ENCODE measurements around the gene EML1.

The EML1 gene

GRCh38 chr14:99805757-99806439 lies 12.7 kb downstream of the EML1 start:
- TF ChIP-seq CTCF (IDR thresholded peaks at IDR 0.05; ENCODE audit: insufficient read depth, low read depth, low read length, missing control alignments) = no peak
- no peak for DNase-seq (ENCODE audit: low read depth)
- H3K4me3 ChIP-seq (ENCODE audit: low read length) = no peak overlapping the region

- no peak for DNase-seq (ENCODE audit: low read depth)
- H3K4me3 ChIP-seq (ENCODE audit: low read length) = no peak overlapping the region
- TF ChIP-seq CTCF (IDR thresholded peaks at IDR 0.05; ENCODE audit: insufficient read depth, low read depth, low read length, missing control alignments) = no peak
Measured at GRCh38 chr14:99806836-99807235, 13.6 kb downstream of the EML1 start.

GRCh38 chr14:99807413-99808153 lies 14.4 kb downstream of the EML1 start:
- no peak for DNase-seq (ENCODE audit: low read depth)
- no peak for TF ChIP-seq CTCF (IDR thresholded peaks at IDR 0.05; ENCODE audit: insufficient read depth, low read depth, low read length, missing control alignments)
- H3K4me3 ChIP-seq (ENCODE audit: low read length) = no peak overlapping the region

GRCh38 chr14:99808154-99808505 lies 14.9 kb downstream of the EML1 start:
- no peak for DNase-seq (ENCODE audit: low read depth)
- TF ChIP-seq CTCF (IDR thresholded peaks at IDR 0.05; ENCODE audit: insufficient read depth, low read depth, low read length, missing control alignments) = no peak
- no peak overlapping the region for H3K4me3 ChIP-seq (ENCODE audit: low read length)

- DNase-seq (ENCODE audit: low read depth) = no peak
- no peak overlapping the region for H3K4me3 ChIP-seq (ENCODE audit: low read length)
- no peak for TF ChIP-seq CTCF (IDR thresholded peaks at IDR 0.05; ENCODE audit: insufficient read depth, low read depth, low read length, missing control alignments)
Measured at GRCh38 chr14:99808515-99808914, 15.3 kb downstream of the EML1 start.

GRCh38 chr14:99809360-99809759 lies 16.1 kb downstream of the EML1 start:
- no peak for TF ChIP-seq CTCF (IDR thresholded peaks at IDR 0.05; ENCODE audit: insufficient read depth, low read depth, low read length, missing control alignments)
- DNase-seq (ENCODE audit: low read depth) = no peak
- no peak overlapping the region for H3K4me3 ChIP-seq (ENCODE audit: low read length)
